HEK293 (cell line): ENCODE measurements around the gene GSG1.

Experiments used
- ZIC2 ChIP-seq: fragments of 450-650 bp; formaldehyde crosslinking; IDR thresholded peaks from 2 replicates; pipeline ENCODE4 v1.5.1; 2016; ENCODE audit warnings: missing biosample characterization, missing genetic modification characterization
- ZNF146 ChIP-seq: fragments of 450-650 bp; formaldehyde crosslinking; IDR thresholded peaks from 2 replicates; pipeline ENCODE4 v1.5.1; 2016; ENCODE audit warnings: missing biosample characterization, missing genetic modification characterization

DNA sequence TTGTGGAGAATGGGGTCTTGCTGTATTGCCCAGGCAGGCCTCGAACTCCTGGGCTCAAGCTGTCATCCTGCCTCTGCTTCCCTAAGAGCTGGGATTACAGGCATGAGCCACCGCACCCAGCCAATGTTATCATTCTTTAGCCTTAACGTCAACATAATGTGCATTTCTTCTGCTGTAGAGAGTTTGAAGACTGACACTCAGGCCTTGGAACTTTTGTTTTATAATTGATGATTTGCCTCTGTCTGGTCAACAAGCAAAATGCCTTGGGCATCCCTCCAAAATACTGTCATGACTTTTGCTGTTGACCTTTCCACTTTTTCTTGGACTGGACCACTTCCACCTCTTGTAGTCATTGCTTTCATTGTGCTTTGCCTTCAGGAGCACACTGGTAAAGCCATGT lies 30.3 kb downstream of the GSG1 start:
- TF ChIP-seq ZNF146 (tag by site-specific recombination) (no peak), ZIC2 (tag by site-specific recombination) (no peak)
